OCI-LY1 (cell line): ENCODE measurements around the gene SYNE1.
"Not testable (repeated sequence)": the region's sequence is repeated elsewhere in the genome, so short reads cannot be mapped to it uniquely, and the experiment has no call there.

Experiments used
- H2AFZ ChIP-seq: fragments of 200-600 bp; sonication (generic), shearing (Covaris generic); 2 replicates; pipeline ENCODE4 v1.6.0; 2014; ENCODE audit warnings: antibody characterized with exemption, mild to moderate bottlenecking, low read length
- H3F3A ChIP-seq: fragments of 200-600 bp; sonication (generic), shearing (Covaris generic); 2 replicates; pipeline ENCODE4 v1.6.0; 2014; ENCODE audit warnings: mild to moderate bottlenecking, antibody characterized with exemption, low read length, moderate library complexity; ENCODE audit not compliant: insufficient read depth
- H3K27ac ChIP-seq: fragments of 200-600 bp; sonication (generic); 2 replicates; pipeline ENCODE4 v1.5.1; 2014; ENCODE audit warnings: low read length, mixed run types, mild to moderate bottlenecking, low read depth; ENCODE audit not compliant: poor library complexity, severe bottlenecking
- H3K27me3 ChIP-seq: fragments of 200-600 bp; sonication (generic); 2 replicates; pipeline ENCODE4 v1.6.0; 2014; ENCODE audit warnings: antibody characterized with exemption, mild to moderate bottlenecking, low read length, moderate library complexity; ENCODE audit not compliant: insufficient read depth
- H3K36me3 ChIP-seq: fragments of 200-600 bp; sonication (generic); 2 replicates; pipeline ENCODE4 v1.6.1; 2014; ENCODE audit warnings: mild to moderate bottlenecking, antibody characterized with exemption, low read length, moderate library complexity, mixed read lengths; ENCODE audit not compliant: insufficient read depth
- H3K4me1 ChIP-seq: fragments of 200-600 bp; sonication (generic); 2 replicates; pipeline ENCODE4 v1.5.1; 2014; ENCODE audit warnings: mild to moderate bottlenecking, low read length, moderate library complexity; ENCODE audit not compliant: insufficient read depth, severe bottlenecking
- H3K4me2 ChIP-seq: fragments of 200-600 bp; sonication (generic), shearing (Covaris generic); 2 replicates; pipeline ENCODE4 v1.6.1; 2014; ENCODE audit warnings: low read length
- H3K4me3 ChIP-seq: fragments of 200-600 bp; sonication (generic); 2 replicates; pipeline ENCODE4 v1.5.1; 2014; ENCODE audit warnings: low read length, low read depth, mild to moderate bottlenecking, mixed read lengths; ENCODE audit not compliant: poor library complexity, severe bottlenecking
- H3K79me2 ChIP-seq: fragments of 200-600 bp; shearing (Covaris generic); 2 replicates; pipeline ENCODE4 v1.6.1; 2016; ENCODE audit warnings: mixed run types, low read length, mixed read lengths; ENCODE audit not compliant: insufficient read depth
- H3K9ac ChIP-seq: fragments of 200-600 bp; sonication (generic), shearing (Covaris generic); 2 replicates; pipeline ENCODE4 v1.6.1; 2014; ENCODE audit warnings: mild to moderate bottlenecking, low read length, mixed read lengths
- H3K9me2 ChIP-seq: fragments of 200-600 bp; sonication (generic), shearing (Covaris generic); 2 replicates; pipeline ENCODE4 v1.6.1; 2014; ENCODE audit warnings: low read depth, mild to moderate bottlenecking, low read length, mixed read lengths
- H3K9me3 ChIP-seq: fragments of 200-600 bp; shearing (Covaris generic); 2 replicates; pipeline ENCODE4 v1.6.1; 2014; ENCODE audit warnings: low read length, mixed read lengths
- H4K20me1 ChIP-seq: fragments of 200-600 bp; sonication (generic), shearing (Covaris generic); 2 replicates; pipeline ENCODE4 v1.6.0; 2016; ENCODE audit warnings: mild to moderate bottlenecking, low read length; ENCODE audit not compliant: insufficient read depth
- EZH2 ChIP-seq: fragments of 200-600 bp; sonication (generic), shearing (Covaris generic); IDR thresholded peaks from 2 replicates; pipeline ENCODE4 v1.8.0; 2017; ENCODE audit warnings: borderline replicate concordance, mixed run types, mild to moderate bottlenecking, antibody characterized with exemption, low read length, moderate library complexity, mixed read lengths
- TF ChIP-seq, protein P1 (sequence below): fragments of 200-600 bp; sonication (generic), shearing (Covaris generic); IDR thresholded peaks from 2 replicates; pipeline ENCODE4 v1.5.1; 2017; ENCODE audit warnings: mild to moderate bottlenecking, antibody characterized with exemption, low read length, moderate library complexity, mixed read lengths

Gene SYNE1

DNA sequence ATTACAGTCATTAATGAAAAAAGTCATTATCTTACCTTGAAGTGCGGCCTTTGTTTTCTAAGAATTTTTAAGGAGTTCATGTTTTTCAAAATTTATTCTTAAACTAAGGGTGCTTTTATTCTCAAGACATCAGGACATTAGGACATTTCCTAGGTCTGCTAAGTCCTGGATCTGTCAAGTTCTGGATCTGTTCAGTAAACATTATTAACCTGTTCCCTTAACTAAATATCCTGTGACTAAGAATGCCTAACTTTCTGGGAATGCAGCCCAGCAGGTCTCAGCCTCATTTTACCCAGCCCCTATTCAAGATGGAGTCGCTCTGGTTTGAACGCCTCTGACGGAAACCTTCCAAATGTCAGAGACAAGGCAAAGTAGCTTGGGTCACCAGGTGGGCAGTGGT, 302.6 kb downstream of the SYNE1 start:
- Histone ChIP-seq H3K9me3 (no peaks in the 10 kb centered on the region), H3K4me3 (no peak overlapping the region), H3K9ac (no peak overlapping the region), H4K20me1 (no peaks in the 10 kb centered on the region), H3K4me2 (no peak overlapping the region), H3K36me3 (no peaks in the 10 kb centered on the region), H3K4me1 (peaks cover 16% of the 10 kb centered on the region), H3K9me2 (no peaks in the 10 kb centered on the region), H3F3A (no peaks in the 10 kb centered on the region), H3K27ac (no peak overlapping the region), H2AFZ (no peak overlapping the region), H3K27me3 (no peaks in the 10 kb centered on the region), H3K79me2 (no peaks in the 10 kb centered on the region)
- TF ChIP-seq EZH2, result no peak
- TF ChIP-seq, protein P1, sequence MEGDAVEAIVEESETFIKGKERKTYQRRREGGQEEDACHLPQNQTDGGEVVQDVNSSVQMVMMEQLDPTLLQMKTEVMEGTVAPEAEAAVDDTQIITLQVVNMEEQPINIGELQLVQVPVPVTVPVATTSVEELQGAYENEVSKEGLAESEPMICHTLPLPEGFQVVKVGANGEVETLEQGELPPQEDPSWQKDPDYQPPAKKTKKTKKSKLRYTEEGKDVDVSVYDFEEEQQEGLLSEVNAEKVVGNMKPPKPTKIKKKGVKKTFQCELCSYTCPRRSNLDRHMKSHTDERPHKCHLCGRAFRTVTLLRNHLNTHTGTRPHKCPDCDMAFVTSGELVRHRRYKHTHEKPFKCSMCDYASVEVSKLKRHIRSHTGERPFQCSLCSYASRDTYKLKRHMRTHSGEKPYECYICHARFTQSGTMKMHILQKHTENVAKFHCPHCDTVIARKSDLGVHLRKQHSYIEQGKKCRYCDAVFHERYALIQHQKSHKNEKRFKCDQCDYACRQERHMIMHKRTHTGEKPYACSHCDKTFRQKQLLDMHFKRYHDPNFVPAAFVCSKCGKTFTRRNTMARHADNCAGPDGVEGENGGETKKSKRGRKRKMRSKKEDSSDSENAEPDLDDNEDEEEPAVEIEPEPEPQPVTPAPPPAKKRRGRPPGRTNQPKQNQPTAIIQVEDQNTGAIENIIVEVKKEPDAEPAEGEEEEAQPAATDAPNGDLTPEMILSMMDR, result no peak

DNA sequence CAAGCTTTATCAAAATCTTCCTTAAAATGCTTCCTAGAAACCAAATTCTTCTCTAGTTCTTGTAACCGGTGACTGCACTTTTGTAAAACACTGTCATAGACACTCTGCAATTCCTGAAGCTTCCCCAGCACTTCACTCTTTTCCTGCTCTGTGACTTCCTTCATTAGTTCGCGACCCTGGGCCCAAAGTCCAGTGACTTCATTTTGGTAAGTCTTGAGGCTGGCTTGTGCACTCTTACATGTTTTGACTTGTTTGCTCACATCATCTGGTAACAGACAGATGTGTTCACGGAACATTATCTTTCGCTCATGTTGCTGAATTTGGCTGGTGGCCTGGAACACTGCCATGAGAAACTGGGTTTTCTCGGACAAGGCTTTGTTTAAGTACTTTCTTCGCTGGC, 306.2 kb downstream of the SYNE1 start:
- Histone ChIP-seq H4K20me1 (no peaks in the 10 kb centered on the region), H3K9ac (no peak overlapping the region), H3K79me2 (no peaks in the 10 kb centered on the region), H3K4me3 (no peak overlapping the region), H3F3A (no peaks in the 10 kb centered on the region), H3K27me3 (no peaks in the 10 kb centered on the region), H3K4me1 (no peaks in the 10 kb centered on the region), H3K36me3 (no peaks in the 10 kb centered on the region), H3K4me2 (no peak overlapping the region), H3K9me3 (no peaks in the 10 kb centered on the region), H3K9me2 (no peaks in the 10 kb centered on the region), H3K27ac (no peak overlapping the region), H2AFZ (no peak overlapping the region)
- no peak for TF ChIP-seq EZH2
- TF ChIP-seq, protein P1, result no peak

DNA sequence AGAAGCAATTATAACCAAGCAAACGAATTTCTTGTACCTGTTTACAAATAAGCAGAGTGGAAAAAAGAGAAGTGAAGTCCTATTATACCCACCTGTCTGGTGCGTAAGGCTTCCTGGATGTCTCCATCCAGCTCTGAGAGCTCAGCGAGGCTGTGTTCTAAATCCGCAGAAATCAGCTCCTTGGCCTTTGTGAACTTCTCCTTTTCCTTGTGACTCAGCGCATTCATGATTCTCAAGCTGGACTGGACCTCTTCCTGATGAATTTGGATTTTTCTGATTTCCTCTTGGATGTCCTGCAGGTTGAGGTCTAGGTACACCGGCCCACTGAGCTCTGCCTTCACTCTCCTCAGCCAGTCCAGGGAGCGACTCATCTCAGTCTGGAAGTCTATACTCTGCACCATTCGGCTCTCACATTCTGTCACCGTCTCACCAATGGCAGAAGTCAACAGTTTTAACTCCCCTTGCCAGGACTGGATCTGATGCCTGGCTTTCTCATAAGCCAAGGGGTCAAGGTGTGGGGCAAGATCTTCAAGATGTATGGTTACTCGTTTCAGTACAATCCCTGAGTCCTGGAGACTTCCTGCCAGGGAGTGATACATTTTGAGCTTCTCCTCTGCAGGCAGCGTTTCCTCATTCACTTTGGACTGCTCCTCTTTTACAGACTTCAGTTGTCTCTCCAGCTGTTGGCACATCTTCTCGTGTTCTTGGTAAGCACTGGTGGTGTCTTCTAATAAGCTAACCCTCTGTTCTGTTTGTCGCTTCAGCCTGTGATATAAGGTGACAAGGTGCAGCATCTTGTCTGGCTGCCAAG, 307.3 kb downstream of the SYNE1 start:
- Histone ChIP-seq H3K36me3 (no peaks in the 10 kb centered on the region), H4K20me1 (no peaks in the 10 kb centered on the region), H3F3A (no peaks in the 10 kb centered on the region), H3K4me3 (no peak overlapping the region), H3K4me2 (no peak overlapping the region), H3K4me1 (no peaks in the 10 kb centered on the region), H2AFZ (no peak overlapping the region), H3K9ac (no peak overlapping the region), H3K9me2 (no peaks in the 10 kb centered on the region), H3K27me3 (no peaks in the 10 kb centered on the region), H3K79me2 (no peaks in the 10 kb centered on the region), H3K9me3 (no peaks in the 10 kb centered on the region), H3K27ac (no peak overlapping the region)
- TF ChIP-seq EZH2, result no peak
- TF ChIP-seq, protein P1, result no peak

DNA sequence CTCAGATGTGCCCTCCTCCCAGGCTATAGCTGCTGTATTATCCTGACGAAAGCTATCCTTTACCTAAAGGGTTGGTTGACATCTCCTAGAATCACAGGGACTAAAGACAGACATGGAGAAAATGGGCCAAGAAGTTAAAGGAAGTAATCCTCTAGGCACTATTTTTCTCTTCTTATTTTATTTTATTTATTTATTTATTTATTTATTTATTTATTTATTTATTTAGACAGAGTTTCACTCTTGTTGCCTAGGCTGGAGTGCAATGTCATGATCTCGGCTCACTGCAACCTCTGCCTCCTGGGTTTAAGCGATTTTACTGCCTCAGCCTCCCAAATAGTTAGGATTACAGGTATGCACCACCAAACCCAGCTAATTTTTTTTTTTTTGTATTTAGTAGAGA, 309.0 kb downstream of the SYNE1 start:
- H2AFZ ChIP-seq, H3K4me1 ChIP-seq, H3K4me3 ChIP-seq, H3F3A ChIP-seq, H3K36me3 ChIP-seq, H3K4me2 ChIP-seq, H3K27me3 ChIP-seq, H3K9me3 ChIP-seq, H3K79me2 ChIP-seq, H4K20me1 ChIP-seq, H3K9ac ChIP-seq, H3K27ac ChIP-seq, H3K9me2 ChIP-seq: not testable (repeated sequence)
